PC-9 (cell line): Measurements from ENCODE around the gene PTPN2. TPM values are rescaled to one million over a fixed set of nuclear protein-coding genes. Genes with fewer than 3 reads are reported as not detected.

ENCODE experiments used
- BruUV-seq: library from RNA; stranded (reverse); fragments of 400-500 nt; replicated peaks from 2 replicates; lab custom pipeline; 2021; lab: Mats Ljungman, UMichigan
- CTCF ChIA-PET: fragments of 300-600 bp; sonication (Branson Sonifier 250); formaldehyde crosslinking; loops from one replicate; lab custom pipeline; 2022; ENCODE audit warnings: antibody characterized with exemption; lab: Charles Lee
- POLR2A ChIA-PET: fragments of 300-600 bp; sonication (Branson Sonifier 250); formaldehyde crosslinking; loops from one replicate; lab custom pipeline; 2022; ENCODE audit warnings: antibody characterized with exemption; ENCODE audit not compliant: unreplicated experiment; lab: Charles Lee
- DNase-seq, 2 experiments: peaks; one replicate each; pipeline versions ENCODE4 v3.0.0 to v3.0.0-alpha.2; 2015 to 2022; ENCODE audit warnings: mixed read lengths in 1 of 2
- H2AFZ ChIP-seq: fragments of 200-600 bp; sonication (generic); 2 replicates; pipeline ENCODE4 v1.8.1; 2017; ENCODE audit warnings: antibody characterized with exemption
- H3F3A ChIP-seq: fragments of 200-600 bp; sonication (generic); 2 replicates; pipeline ENCODE4 v1.8.1; 2017; ENCODE audit warnings: antibody characterized with exemption, mild to moderate bottlenecking, low read depth; ENCODE audit not compliant: insufficient read depth
- H3K27ac ChIP-seq: fragments of 200-600 bp; sonication (generic); 2 replicates; pipeline ENCODE4 v1.6.1; 2016; ENCODE audit warnings: mixed run types
- H3K27me3 ChIP-seq: fragments of 200-600 bp; sonication (generic); 2 replicates; pipeline ENCODE4 v1.6.1; 2016; ENCODE audit warnings: low read depth, mixed run types; ENCODE audit not compliant: insufficient read depth
- H3K36me3 ChIP-seq: fragments of 200-600 bp; sonication (generic); 2 replicates; pipeline ENCODE4 v1.6.1; 2016; ENCODE audit warnings: low read depth, mixed run types
- H3K4me1 ChIP-seq: fragments of 200-600 bp; sonication (generic); replicated peaks from 2 replicates; pipeline ENCODE4 v1.6.1; 2016; ENCODE audit warnings: mixed run types; ENCODE audit not compliant: insufficient read depth
- H3K4me2 ChIP-seq: fragments of 200-600 bp; sonication (generic); 2 replicates; pipeline ENCODE4 v1.6.1; 2017; ENCODE audit warnings: mixed run types
- H3K4me3 ChIP-seq: fragments of 200-600 bp; sonication (generic); 2 replicates; pipeline ENCODE4 v1.6.1; 2016; ENCODE audit warnings: mixed run types
- H3K79me2 ChIP-seq: fragments of 200-600 bp; sonication (generic); 2 replicates; pipeline ENCODE4 v1.6.1; 2017; ENCODE audit warnings: low read depth, mixed run types
- H3K9me2 ChIP-seq: fragments of 200-600 bp; sonication (generic); 2 replicates; pipeline ENCODE4 v1.8.1; 2017; ENCODE audit warnings: mild to moderate bottlenecking; ENCODE audit not compliant: insufficient read depth
- H3K9me3 ChIP-seq: fragments of 200-600 bp; sonication (generic); 2 replicates; pipeline ENCODE4 v1.8.1; 2016; ENCODE audit warnings: low read depth; ENCODE audit not compliant: insufficient read depth
- H4K20me1 ChIP-seq: fragments of 200-600 bp; sonication (generic); 2 replicates; pipeline ENCODE4 v1.8.1; 2017; ENCODE audit not compliant: insufficient read depth
- EZH2 ChIP-seq: fragments of 200-600 bp; sonication (generic); IDR thresholded peaks from 2 replicates; pipeline ENCODE4 v1.8.0; 2017; ENCODE audit warnings: antibody characterized with exemption, low read depth
- intact Hi-C: fragments of 100-400 bp; cut with micrococcal nuclease; formaldehyde crosslinking; loops from one replicate; pipeline ENCODE4 v1.10.0; 2022; ENCODE audit not compliant: unreplicated experiment
- total RNA-seq: library from RNA; stranded (reverse); gene quantifications from 2 replicates; pipeline ENCODE4 v1.2.3, GENCODE V29; 2021
- TF ChIP-seq, protein P1 (sequence below): fragments of 200-600 bp; sonication (generic); conservative IDR thresholded peaks from 2 replicates; pipeline ENCODE4 v1.6.1; 2017; ENCODE audit warnings: mixed run types, antibody characterized with exemption, mild to moderate bottlenecking, moderate library complexity

Gene PTPN2
- total RNA-seq, 1 experiment from 2014 or later, result 78.1 TPM

DNA sequence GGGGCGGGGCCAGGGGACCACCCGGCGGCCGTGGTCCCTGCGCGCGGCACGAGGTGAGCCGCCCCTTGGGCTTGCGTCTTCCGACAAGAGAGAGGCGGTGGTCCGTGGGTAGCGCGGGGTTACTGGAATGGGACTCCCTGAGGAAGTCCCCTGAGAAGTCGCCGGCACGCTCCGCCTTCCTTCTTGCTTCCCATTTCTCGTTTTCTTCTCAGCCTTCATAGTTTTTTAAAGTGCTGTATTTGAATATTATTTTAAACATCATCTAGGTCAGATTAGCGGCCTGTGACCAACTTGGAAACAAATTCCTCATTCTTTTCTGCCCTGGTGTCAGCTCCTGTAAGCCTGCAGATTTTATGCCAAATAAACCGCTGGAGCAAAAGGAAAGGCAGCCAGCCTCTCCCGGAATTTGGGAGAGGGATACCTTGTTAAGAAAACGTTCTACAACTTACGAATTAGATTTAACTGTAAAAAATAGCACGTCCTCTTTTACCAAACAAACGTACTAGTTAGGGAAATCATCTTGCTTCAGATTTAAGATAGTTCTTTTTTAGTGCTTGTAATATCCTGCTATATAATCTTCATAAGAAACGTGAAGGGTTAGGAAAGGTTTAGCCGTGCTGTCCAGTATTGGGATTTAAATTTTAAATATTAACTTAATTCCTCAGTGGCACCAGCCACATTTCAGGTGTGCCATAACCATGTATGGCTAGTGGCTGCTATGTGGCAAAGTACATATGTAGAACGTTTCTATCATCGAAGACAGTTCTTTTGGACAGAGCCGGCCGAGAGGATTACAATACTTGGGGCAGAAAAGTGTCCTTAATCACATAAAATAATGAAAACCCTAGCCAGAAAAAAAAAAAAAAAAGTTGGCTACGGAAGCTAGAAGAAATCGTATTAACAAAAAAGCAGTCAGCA, 628 bp upstream of the PTPN2 start:
- peaks cover 38% of the 10 kb centered on the region for H3K4me1 ChIP-seq
- intact Hi-C loops, result loop anchor here (5.0 kb wide), 1 partner anchor 63 kb away; the partner anchor contains the start of gene SEH1L
- ChIA-PET CTCF (interaction anchor here (1.0 kb wide), 1 partner anchor 50 kb away, joined by 5 read pairs; no protein-coding TSS in a partner anchor), POLR2A (interaction anchor here (0.6 to 1.3 kb wide), 7 partner anchors 22 to 507 kb away, joined by 3 to 35 read pairs (median 6); partner anchors contain the start of gene CEP192)
- no peaks in the 10 kb centered on the region for H3K9me3 ChIP-seq
- H3K4me3 ChIP-seq, result peak overlapping the region; percentile 99
- H3K9me2 ChIP-seq, result no peaks in the 10 kb centered on the region
- 0 out of 2 replicates have a peak, but pooled peaks cover 6% of the 10 kb centered on the region for H3K36me3 ChIP-seq
- peaks cover 18% of the 10 kb centered on the region; the same call in 1 of the 2 replicates for H4K20me1 ChIP-seq
- H3K27me3 ChIP-seq, result no peaks in the 10 kb centered on the region
- TF ChIP-seq, protein P1, sequence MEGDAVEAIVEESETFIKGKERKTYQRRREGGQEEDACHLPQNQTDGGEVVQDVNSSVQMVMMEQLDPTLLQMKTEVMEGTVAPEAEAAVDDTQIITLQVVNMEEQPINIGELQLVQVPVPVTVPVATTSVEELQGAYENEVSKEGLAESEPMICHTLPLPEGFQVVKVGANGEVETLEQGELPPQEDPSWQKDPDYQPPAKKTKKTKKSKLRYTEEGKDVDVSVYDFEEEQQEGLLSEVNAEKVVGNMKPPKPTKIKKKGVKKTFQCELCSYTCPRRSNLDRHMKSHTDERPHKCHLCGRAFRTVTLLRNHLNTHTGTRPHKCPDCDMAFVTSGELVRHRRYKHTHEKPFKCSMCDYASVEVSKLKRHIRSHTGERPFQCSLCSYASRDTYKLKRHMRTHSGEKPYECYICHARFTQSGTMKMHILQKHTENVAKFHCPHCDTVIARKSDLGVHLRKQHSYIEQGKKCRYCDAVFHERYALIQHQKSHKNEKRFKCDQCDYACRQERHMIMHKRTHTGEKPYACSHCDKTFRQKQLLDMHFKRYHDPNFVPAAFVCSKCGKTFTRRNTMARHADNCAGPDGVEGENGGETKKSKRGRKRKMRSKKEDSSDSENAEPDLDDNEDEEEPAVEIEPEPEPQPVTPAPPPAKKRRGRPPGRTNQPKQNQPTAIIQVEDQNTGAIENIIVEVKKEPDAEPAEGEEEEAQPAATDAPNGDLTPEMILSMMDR, result no peak
- TF ChIP-seq EZH2, result no peak
- no peak for DNase-seq
- peaks cover 68% of the 10 kb centered on the region for H3K79me2 ChIP-seq
- H3K27ac ChIP-seq, result peak overlapping the region; percentile 79
- H2AFZ ChIP-seq, result peak overlapping the region; percentile 93
- peak overlapping the region; percentile 93 for H3K4me2 ChIP-seq
- H3F3A ChIP-seq, result 0 out of 2 replicates have a peak, but pooled peaks cover 20% of the 10 kb centered on the region
- BruUV-seq, result TSS peak; percentile 49

DNA sequence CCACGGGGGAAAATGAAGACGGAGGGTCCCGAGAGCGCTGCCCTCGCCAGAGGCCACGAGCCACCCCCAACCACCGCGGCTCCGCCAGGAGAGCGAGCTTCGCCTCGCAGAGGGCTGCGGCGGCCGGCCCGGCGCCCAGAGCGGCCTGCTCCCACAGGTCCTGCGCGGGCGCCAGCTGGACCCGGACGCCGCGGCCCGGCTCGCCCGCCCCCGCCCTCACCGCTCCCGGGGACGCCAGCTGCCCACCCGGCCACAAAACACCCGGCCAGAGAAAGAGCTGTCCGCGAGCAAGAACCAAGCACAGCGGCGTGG, 709 bp downstream of the PTPN2 start:
- H3K4me1 ChIP-seq, result peaks cover 33% of the 10 kb centered on the region
- TF ChIP-seq, protein P1, result no peak
- TF ChIP-seq EZH2, result no peak
- H3K36me3 ChIP-seq, result 0 out of 2 replicates have a peak, but pooled peaks cover 6% of the 10 kb centered on the region
- H3K27me3 ChIP-seq, result no peaks in the 10 kb centered on the region
- CTCF ChIA-PET, result interaction anchor here (0.6 kb wide), 8 partner anchors 39 to 910 kb away, joined by 3 to 8 read pairs (median 3); no protein-coding TSS in a partner anchor
- H3K79me2 ChIP-seq, result peaks cover 77% of the 10 kb centered on the region
- no peak for DNase-seq
- H3K9me2 ChIP-seq, result no peaks in the 10 kb centered on the region
- H3F3A ChIP-seq, result 0 out of 2 replicates have a peak, but pooled peaks cover 12% of the 10 kb centered on the region
- POLR2A ChIA-PET, result interaction anchor here (0.5 to 1.3 kb wide), 18 partner anchors 18 to 1308 kb away, joined by 3 to 35 read pairs (median 6); no protein-coding TSS in a partner anchor
- intact Hi-C loops, result loop anchor here (1.0 to 5.0 kb wide), 3 partner anchors 21 to 64 kb away; partner anchors contain the start of gene SEH1L
- peak overlapping the region; percentile 95 for H3K27ac ChIP-seq
- H3K9me3 ChIP-seq, result no peaks in the 10 kb centered on the region
- H3K4me3 ChIP-seq, result peak overlapping the region; percentile 99
- H4K20me1 ChIP-seq, result peaks cover 31% of the 10 kb centered on the region
- peak overlapping the region; percentile 90 for H3K4me2 ChIP-seq
- no TSS peak for BruUV-seq
- H2AFZ ChIP-seq, result no peak overlapping the region
